ENCODE results near the gene ATG10. TPM values are rescaled to one million over a fixed set of nuclear protein-coding genes. Genes with fewer than 3 reads are reported as not detected.
"Not testable (repeated sequence)": the region's sequence is repeated elsewhere in the genome, so short reads cannot be mapped to it uniquely, and the experiment has no call there.

ATG10 gene
- total RNA-seq, 2 donors from 2014 or later: 4.5 to 7.3 TPM

DNA sequence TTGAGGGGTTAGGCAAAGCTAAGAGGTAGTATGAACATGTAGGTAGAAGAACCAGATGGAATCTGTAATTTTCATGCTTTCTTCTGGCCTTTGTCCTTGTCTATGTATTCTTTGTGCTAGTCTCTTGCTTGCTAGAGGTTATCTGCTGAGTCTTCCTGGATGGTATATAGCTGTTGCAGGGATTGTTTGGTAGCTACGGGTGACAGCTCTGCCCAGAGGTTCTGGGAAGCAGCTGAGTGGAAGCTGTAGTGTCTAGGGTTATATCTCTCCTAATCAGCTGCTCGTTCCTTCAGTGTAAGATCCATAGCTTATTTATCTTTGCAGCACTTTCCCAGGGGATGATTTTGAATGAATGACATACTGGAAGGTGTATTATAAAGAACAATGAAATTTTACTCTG, 100.3 kb downstream of the ATG10 start:
- no peak for ATAC-seq
- H3K9me3 Mint-ChIP-seq: no peaks in the 10 kb centered on the region
- no peaks in the 10 kb centered on the region for H3K36me3 Mint-ChIP-seq
- DNase-seq (ENCODE audit: low spot score in 2 of 2): no peak
- H3K27ac Mint-ChIP-seq: no peak overlapping the region

DNA sequence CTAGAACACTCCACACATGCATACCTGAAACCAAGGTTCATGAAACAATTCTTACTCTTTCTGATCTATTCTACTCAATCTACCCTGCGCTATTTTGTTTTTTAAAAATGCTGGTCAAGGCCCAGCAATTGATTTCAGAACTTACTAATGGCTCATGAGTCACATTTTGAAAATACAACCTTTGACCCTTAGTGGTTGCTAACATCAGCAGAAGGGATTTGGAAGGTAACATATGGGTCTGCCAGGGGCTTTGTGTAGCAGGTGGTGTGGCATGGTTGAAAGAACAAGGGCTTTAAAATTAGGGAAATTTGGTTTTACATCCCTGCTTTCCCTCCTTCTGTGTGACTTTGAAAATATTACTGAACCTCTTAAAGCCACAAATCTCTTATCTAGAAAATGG, 101.4 kb downstream of the ATG10 start:
- H3K27ac Mint-ChIP-seq: no peak overlapping the region
- ATAC-seq: no peak
- H3K9me3 Mint-ChIP-seq: no peaks in the 10 kb centered on the region
- H3K36me3 Mint-ChIP-seq: no peaks in the 10 kb centered on the region
- DNase-seq (ENCODE audit: low spot score in 2 of 2): no peak

DNA sequence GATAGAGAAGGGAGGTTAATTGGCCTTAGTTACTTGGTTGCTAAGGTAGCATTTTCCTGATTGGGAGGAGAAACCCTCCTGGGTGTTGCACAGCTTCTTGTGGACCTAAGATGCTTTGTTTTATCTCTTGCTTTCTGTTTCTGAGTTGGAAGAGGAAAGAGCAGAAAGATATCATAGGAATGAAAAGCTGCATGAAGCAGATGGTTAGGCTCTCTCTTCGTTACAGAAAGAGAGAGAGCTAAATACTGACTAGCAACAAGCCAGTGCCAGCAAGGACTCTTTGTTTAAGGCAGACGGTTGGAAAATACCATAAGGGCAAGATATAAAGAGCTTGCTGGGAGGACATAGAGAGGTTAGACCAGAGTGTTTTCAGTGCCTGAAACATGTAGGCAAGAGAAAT, 103.1 kb downstream of the ATG10 start:
- DNase-seq (ENCODE audit: low spot score in 2 of 2): no peak
- Mint-ChIP-seq H3K9me3 (peaks cover 4 to 5% of the 10 kb centered on the region in 2 donors), H3K36me3 (peaks cover 0 to 5% of the 10 kb centered on the region in 2 donors), H3K27ac (no peak overlapping the region)
- ATAC-seq: no peak

DNA sequence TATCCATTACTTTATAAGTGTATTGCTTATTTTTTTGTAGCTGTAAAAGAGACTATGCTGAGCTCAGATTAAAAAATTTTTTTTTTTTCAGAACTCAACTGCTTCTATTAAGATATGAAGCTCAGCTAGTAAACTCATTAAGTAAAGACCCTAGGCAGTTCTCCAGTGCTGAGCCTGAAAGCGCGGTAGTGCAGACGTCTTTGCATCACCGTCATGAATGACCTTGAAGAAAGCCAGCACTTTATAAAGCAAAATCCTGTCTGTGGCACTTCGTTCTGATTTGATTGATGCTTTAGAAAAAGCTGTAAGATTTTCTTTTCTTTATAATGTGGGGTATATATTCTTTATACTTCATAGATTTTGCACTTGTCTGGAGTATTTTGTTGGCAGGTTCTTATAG, 105.7 kb downstream of the ATG10 start:
- Mint-ChIP-seq H3K9me3 (peaks cover 4 to 5% of the 10 kb centered on the region in 2 donors), H3K27ac (no peak overlapping the region), H3K36me3 (peaks cover 6 to 17% of the 10 kb centered on the region in 2 donors)
- ATAC-seq: no peak
- DNase-seq (ENCODE audit: low spot score in 2 of 2): no peak

DNA sequence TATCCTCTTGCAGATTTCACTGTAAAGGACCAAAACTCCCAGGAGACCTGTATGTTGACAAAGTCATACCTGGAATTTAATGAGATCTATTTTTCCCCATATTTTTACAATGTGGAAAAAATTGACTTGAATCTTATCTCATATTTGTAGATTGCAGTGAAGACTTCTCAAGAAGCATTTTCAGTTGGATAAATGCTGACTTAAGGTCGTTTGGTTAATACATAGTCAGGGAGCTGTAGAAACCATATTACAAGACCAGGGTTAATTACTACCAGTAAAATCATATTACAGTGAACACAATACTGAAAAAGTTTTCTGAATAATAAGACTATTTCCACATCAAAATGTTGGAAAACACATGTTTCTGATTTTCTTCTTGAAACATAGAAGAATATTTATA, 119.8 kb downstream of the ATG10 start:
- H3K9me3 Mint-ChIP-seq: peaks cover 12 to 36% of the 10 kb centered on the region in 2 donors
- ATAC-seq: no peak
- H3K27ac Mint-ChIP-seq: no peak overlapping the region
- peaks cover 13 to 18% of the 10 kb centered on the region in 2 donors for H3K36me3 Mint-ChIP-seq
- no peak for DNase-seq (ENCODE audit: low spot score in 2 of 2)

DNA sequence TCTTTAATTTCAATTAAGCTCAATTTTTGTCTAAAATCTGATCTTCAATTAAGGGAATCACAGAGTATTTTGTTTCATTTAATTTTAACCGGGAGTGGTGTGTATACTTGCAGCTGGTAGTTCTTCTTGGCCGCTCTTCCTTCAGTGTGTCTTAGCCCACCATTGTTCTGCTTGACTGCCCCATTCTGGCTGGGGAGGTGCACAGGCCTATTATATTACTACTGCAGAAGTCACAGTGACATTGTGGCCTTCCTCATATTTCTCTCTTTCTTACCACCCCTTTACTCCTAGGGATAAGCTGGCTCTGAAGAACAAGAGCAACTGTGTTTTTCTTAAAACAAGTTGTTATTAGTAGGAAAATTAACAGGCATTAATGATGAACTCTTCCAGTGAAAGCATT, 123.7 kb downstream of the ATG10 start:
- no peak overlapping the region for H3K27ac Mint-ChIP-seq
- peaks cover 8 to 12% of the 10 kb centered on the region in 2 donors for H3K9me3 Mint-ChIP-seq
- DNase-seq (ENCODE audit: low spot score in 2 of 2) (no peak), ATAC-seq (no peak)
- peaks cover 13% of the 10 kb centered on the region in 2 donors for H3K36me3 Mint-ChIP-seq

DNA sequence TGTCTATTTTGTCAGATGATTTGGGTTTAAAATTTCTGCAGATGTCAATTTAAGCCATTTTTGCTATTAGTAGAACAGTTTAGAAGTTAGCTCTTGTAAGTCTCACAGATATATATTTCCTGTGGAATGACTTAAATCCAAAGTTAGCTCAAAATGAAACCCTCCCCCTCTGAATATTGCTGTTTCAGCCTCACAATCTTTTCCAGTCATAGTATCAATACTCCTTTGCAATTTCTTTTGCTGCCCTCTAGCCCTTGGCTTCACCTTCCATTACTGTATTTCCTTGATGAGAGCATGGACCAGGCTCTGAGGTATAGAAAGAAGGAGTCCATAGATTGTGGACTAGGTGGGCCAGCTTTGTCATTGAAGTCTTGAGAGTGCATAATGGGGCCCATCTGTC, 124.4 kb downstream of the ATG10 start:
- Mint-ChIP-seq H3K36me3 (peaks cover 13% of the 10 kb centered on the region in 2 donors), H3K27ac (no peak overlapping the region), H3K9me3 (peaks cover 8 to 12% of the 10 kb centered on the region in 2 donors)
- DNase-seq (ENCODE audit: low spot score in 2 of 2) (no peak), ATAC-seq (peak in 1 of 2 donors; percentile 49)

DNA sequence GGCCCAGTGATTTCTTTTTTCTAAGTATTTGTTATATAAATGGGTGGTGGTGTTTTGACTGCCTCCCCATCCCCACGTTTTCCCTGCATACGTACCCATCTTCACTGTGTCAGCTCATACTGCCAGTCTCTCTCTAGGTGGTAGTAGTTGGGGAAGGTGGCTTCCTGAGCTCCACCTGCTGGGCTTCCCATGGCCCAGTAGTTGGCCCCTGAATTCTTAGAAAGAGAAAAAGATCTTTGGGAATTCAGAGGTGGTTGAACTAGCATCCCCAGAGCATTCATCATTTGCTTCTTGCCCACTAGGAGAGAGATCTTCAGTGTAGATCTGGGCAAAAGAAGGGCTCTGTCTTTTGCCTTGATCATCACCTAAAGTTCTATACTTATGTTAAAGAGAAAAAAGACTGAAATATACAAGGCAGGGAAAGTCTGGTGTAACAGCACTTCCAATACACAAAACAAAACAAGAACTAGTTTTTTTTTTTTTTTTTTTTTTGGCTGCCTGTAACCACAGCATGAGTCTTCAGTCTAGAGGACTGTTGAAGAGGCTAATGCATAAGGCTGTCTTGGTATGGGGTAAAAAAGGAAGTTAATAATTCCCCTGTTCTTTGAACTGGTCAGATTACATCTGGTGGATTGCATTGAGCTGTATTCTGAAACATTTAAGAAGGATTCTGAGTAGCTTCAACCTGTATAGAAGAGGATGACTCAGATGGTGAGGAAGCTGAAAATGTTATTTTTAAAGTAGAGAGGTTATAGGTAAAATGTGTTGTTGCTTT, 128.7 kb downstream of the ATG10 start:
- Mint-ChIP-seq H3K9me3 (no peaks in the 10 kb centered on the region), H3K27ac (no peak overlapping the region)
- no peak for DNase-seq (ENCODE audit: low spot score in 2 of 2)

DNA sequence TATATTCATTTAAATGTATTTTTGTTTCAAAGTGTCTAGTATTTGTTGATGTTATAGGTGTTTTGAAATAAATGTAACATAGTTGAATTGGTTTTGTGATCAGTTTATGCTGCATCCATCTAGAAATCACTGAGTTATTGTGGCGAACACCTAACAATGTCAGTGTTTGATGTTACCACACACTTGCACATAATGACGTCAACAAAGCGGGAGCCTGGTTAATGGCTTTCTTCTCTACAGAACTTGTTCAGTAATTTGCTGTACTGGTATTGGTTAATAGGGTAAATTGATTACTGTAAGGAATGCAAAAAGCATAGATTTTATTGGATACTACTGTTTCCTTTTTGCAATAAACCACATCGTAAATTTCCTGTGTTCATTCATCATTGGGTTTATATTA, 133.0 kb downstream of the ATG10 start:
- H3K27ac Mint-ChIP-seq: no peak overlapping the region
- H3K36me3 Mint-ChIP-seq: no peaks in the 10 kb centered on the region
- DNase-seq (ENCODE audit: low spot score in 2 of 2): no peak
- no peaks in the 10 kb centered on the region for H3K9me3 Mint-ChIP-seq
- peak; percentile 34 to 53 for ATAC-seq

More for the DNA sequence above, 128.7 kb downstream of the ATG10 start:
- ATAC-seq: peak; percentile 76 to 91
- no peaks in the 10 kb centered on the region for H3K36me3 Mint-ChIP-seq

DNA sequence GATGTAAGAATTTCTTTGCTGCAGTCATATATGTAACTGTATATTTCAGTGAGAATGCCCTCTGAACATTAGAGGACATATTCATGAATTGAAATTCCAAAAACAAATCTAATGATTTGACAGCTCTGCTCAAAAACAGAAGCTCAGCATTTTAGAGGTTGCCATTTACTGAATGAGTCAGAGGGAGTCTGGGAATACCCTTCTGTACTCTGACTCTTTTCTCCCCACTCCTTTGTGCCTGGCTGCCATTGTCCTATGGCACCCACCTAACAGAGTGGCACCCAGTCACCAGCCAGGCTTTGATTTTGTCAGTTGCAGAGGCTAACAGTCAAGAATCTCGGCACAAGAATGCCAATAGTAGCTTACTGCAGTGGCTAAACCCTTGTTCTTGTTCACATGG, 133.6 kb downstream of the ATG10 start:
- no peak for DNase-seq (ENCODE audit: low spot score in 2 of 2)
- ATAC-seq: peak; percentile 53 to 82
- no peaks in the 10 kb centered on the region for H3K9me3 Mint-ChIP-seq

DNA sequence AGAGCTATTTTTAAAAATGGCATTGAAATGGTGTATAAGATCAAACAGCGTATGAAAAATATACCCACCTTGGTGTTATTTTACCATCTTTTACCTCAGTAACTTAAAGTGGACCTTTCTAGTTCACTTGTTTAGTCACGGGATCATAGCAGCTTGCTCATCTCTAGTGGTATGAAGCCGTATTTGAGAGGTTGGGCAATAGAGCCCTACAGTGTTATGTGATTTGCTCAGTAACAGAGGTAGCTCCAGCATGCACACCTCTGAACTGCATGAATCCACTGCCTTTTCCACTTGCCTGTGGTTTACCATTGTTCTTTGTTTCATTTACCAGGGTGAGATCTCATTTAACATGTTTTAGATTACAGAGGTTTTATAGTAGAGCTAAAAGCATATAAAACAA, 134.4 kb downstream of the ATG10 start:
- DNase-seq (ENCODE audit: low spot score in 2 of 2): no peak
- ATAC-seq: peak in 1 of 2 donors; percentile 55
- Mint-ChIP-seq H3K36me3 (no peaks in the 10 kb centered on the region), H3K9me3 (no peaks in the 10 kb centered on the region), H3K27ac (no peak overlapping the region)

More for the DNA sequence above, 133.6 kb downstream of the ATG10 start:
- Mint-ChIP-seq H3K27ac (no peak overlapping the region), H3K36me3 (no peaks in the 10 kb centered on the region)

DNA sequence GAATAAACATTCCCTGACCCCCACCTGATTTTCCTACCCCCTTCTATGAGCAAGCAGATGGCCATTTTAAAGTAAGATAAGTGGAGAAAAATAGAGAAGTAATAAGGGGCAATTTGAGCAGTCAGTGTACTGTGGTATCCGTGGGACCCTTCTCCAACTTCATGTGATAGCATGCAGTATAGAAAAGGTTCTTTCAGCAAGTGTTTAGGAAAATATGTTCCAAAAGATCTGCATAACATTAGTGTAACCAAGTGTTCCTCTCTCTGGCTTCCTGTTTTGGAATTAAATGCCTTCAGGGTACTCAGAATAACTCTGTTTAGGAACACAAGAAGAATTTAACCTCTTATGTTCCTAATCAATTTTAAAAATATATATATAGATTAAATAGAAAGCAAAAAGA, 134.9 kb downstream of the ATG10 start:
- DNase-seq (ENCODE audit: low spot score in 2 of 2): no peak
- Mint-ChIP-seq H3K27ac (no peak overlapping the region), H3K36me3 (no peaks in the 10 kb centered on the region), H3K9me3 (no peaks in the 10 kb centered on the region)
- no peak for ATAC-seq

DNA sequence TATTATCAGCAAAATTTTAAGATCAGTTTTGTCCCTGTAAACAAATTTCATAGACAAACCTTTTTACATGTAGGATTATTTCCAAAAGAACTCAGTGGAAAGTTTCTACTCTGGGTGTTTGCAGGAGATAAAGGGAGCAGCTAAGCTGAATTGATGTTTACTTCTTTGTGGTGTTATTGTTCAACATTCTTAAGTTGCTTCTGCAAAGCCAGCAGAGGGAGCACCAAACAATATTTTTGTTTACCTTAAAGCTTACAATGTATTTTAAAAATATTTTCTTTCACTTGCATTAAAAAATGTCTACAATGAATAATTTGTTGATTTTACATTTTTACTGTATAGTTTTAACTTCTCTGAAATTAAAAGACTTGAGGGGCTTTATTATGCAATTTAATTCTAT, 135.4 kb downstream of the ATG10 start:
- DNase-seq (ENCODE audit: low spot score in 2 of 2) (no peak), ATAC-seq (no peak)
- Mint-ChIP-seq H3K36me3 (no peaks in the 10 kb centered on the region), H3K27ac (no peak overlapping the region), H3K9me3 (no peaks in the 10 kb centered on the region)

DNA sequence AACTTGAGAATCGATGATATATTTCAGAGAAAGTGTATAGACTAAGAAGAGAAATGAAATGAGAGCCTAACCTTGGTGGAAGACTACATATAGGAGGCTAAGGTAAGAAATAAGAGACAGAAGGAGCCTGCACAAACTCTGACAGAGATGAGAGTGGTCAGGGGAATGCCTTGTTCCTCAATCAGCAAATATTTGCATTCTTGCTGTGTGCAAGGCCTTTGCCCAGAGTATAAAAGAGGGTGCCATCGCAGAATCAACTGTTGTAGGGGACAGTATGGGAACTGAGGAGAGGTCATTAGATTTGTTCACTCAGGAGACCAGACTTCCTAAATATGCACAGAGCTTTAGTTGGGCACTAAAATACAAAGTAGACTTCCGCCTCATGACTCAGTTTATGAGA, 137.2 kb downstream of the ATG10 start:
- ATAC-seq (no peak), DNase-seq (ENCODE audit: low spot score in 2 of 2) (no peak)
- no peaks in the 10 kb centered on the region for H3K9me3 Mint-ChIP-seq
- no peaks in the 10 kb centered on the region for H3K36me3 Mint-ChIP-seq
- no peak overlapping the region for H3K27ac Mint-ChIP-seq

DNA sequence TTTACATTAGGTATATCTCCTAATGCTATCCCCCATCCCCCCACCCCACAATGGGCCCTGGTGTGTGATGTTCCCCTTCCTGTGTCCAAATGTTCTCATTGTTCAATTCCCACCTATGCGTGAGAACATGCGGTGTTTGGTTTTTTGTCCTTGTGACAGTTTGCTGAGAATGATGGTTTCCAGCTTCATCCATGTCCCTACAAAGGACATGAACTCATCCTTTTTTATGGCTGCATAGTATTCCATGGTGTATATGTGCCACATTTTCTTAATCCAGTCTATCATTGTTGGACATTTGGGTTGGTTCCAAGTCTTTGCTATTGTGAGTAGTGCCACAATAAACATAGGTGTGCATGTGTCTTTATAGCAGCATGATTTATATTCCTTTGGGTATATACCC, 138.1 kb downstream of the ATG10 start:
- not testable (repeated sequence) for DNase-seq (ENCODE audit: low spot score in 2 of 2); H3K36me3 Mint-ChIP-seq; H3K9me3 Mint-ChIP-seq; ATAC-seq; H3K27ac Mint-ChIP-seq

DNA sequence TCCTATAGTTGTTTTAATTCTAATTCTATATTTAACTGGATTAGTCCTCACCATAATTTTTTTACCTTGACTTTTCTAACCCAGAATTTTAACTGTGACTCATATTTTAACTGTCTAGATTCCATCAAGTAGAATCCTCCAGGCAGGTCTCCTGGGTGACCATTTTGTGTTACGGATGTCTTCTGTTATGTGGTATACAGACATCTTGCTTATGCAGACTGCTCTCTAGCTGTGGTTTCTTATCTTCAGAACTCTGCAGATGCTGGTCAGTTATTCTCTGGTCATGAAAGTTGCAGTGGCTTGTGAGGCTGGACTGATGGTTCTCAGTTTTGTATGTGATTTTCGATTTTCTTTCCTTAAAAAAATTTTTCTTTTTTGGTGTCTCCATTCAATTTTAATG, 139.4 kb downstream of the ATG10 start:
- H3K9me3 Mint-ChIP-seq: no peaks in the 10 kb centered on the region
- ATAC-seq: no peak
- no peak overlapping the region for H3K27ac Mint-ChIP-seq
- DNase-seq (ENCODE audit: low spot score in 2 of 2): no peak
- H3K36me3 Mint-ChIP-seq: no peaks in the 10 kb centered on the region

DNA sequence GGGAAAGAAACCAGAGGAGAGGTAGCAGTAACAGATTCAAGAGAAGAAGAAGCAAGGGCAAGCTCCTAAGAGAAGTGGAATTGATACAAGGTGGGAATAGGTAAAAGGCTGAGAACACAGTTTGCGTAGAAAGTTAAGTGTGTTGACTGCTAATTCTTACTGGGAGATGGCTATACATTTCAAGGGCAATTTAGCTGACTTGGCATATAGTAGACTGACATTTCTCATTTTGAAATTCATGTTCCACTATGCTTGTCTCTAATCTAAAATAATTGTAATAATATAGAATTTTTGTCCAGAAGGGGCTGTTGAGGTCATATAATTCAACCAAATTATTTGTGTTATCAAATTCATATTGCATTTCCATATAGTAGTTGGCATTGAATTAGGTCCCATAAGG, 144.0 kb downstream of the ATG10 start:
- ATAC-seq: no peak
- no peak overlapping the region for H3K27ac Mint-ChIP-seq

DNA sequence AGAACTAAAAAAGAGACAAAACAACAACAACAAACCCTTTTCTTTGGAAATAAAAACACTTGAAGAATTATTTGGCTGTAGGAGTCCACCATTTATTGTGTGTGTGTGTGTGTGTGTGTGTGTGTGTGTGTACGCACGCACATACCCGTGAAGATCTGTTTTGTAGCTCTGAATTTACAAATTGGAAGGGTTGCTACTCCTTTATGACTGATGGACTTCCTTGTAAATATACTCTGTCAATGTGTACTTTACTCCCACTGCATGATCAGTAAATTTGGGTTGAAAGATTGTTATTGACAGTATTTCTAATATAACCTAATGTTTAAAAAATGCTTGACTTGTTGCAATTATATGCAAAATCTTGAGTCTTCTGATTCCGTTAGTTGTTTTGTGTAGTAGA, 148.1 kb downstream of the ATG10 start:
- ATAC-seq (no peak), DNase-seq (ENCODE audit: low spot score in 2 of 2) (no peak)
- Mint-ChIP-seq H3K27ac (no peak overlapping the region), H3K9me3 (peaks cover 14 to 15% of the 10 kb centered on the region in 2 donors), H3K36me3 (peaks cover 11 to 23% of the 10 kb centered on the region in 2 donors)

More for the DNA sequence above, 144.0 kb downstream of the ATG10 start:
- Mint-ChIP-seq H3K36me3 (peaks cover 0 to 5% of the 10 kb centered on the region in 2 donors), H3K9me3 (peaks cover 0 to 5% of the 10 kb centered on the region in 2 donors)
- no peak for DNase-seq (ENCODE audit: low spot score in 2 of 2)

Data from activated naive CD4-positive, alpha-beta T cell treated with anti-CD3 and anti-CD28 coated beads, Interleukin-2, amount 50 U/mL, for 72 hours (primary cell).